ENCODE results near the gene PCDHGB5. TPM values are rescaled to one million over a fixed set of nuclear protein-coding genes. Genes with fewer than 3 reads are reported as not detected.
"Not testable (repeated sequence)": the region's sequence is repeated elsewhere in the genome, so short reads cannot be mapped to it uniquely, and the experiment has no call there.

The PCDHGB5 gene
- total RNA-seq, 1 experiment from 2014 or later = 3.2 TPM

DNA sequence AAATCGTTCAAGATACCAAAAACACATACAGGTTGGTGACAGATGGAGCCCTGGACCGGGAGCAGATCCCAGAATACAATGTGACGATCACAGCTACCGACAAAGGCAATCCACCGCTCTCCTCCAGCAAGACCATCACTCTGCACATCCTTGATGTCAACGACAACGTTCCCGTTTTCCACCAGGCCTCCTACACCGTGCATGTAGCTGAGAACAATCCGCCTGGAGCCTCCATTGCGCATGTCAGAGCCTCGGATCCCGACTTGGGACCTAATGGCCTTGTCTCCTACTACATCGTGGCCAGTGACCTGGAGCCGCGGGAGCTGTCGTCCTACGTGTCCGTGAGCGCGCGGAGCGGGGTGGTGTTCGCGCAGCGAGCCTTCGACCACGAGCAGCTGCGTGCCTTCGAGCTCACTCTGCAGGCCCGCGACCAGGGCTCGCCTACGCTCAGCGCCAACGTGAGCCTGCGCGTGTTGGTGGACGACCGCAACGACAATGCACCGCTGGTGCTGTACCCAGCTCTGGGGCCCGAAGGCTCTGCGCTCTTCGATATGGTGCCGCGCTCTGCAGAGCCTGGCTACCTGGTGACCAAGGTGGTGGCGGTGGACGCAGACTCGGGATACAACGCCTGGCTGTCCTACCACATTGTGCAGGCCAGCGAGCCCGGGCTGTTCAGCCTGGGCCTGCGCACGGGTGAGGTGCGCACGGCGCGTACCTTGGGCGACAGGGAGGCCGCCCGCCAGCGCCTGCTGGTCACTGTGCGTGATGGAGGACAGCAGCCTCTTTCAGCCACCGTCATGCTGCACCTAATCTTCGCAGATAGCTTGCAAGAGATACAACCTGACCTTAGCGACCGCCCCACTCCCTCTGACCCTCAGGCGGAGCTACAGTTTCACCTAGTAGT, 25.9 kb upstream of the PCDHGB5 start:
- no peak overlapping the region for H3K4me3 Mint-ChIP-seq (ENCODE audit: unreplicated experiment)
- H3K36me3 Mint-ChIP-seq (ENCODE audit: insufficient read depth, unreplicated experiment) = no peaks in the 10 kb centered on the region
- POLR2A ChIA-PET = no interaction called here
- H3K27ac Mint-ChIP-seq (ENCODE audit: low read depth, unreplicated experiment) = no peak overlapping the region
- peaks cover 21% of the 10 kb centered on the region for H3K9me3 Mint-ChIP-seq (ENCODE audit: unreplicated experiment)
- BruUV-seq (replicated peaks) = no TSS peak
- no peaks in the 10 kb centered on the region for H3K4me1 Mint-ChIP-seq (ENCODE audit: insufficient read depth, unreplicated experiment)
- CTCF ChIA-PET = interaction anchor here (0.6 to 2.7 kb wide), 6 partner anchors 8 to 192 kb away, joined by 3 to 13 read pairs (median 4); no protein-coding TSS in a partner anchor
- intact Hi-C loops (cut with micrococcal nuclease) = loop anchor here (2.0 kb wide), 1 partner anchor 189 kb away; no protein-coding TSS in a partner anchor
- H3K27me3 Mint-ChIP-seq (ENCODE audit: insufficient read depth, unreplicated experiment) = no peaks in the 10 kb centered on the region
- DNase-seq (ENCODE audit: unreplicated experiment) = no peak
- TF ChIP-seq, protein P1, sequence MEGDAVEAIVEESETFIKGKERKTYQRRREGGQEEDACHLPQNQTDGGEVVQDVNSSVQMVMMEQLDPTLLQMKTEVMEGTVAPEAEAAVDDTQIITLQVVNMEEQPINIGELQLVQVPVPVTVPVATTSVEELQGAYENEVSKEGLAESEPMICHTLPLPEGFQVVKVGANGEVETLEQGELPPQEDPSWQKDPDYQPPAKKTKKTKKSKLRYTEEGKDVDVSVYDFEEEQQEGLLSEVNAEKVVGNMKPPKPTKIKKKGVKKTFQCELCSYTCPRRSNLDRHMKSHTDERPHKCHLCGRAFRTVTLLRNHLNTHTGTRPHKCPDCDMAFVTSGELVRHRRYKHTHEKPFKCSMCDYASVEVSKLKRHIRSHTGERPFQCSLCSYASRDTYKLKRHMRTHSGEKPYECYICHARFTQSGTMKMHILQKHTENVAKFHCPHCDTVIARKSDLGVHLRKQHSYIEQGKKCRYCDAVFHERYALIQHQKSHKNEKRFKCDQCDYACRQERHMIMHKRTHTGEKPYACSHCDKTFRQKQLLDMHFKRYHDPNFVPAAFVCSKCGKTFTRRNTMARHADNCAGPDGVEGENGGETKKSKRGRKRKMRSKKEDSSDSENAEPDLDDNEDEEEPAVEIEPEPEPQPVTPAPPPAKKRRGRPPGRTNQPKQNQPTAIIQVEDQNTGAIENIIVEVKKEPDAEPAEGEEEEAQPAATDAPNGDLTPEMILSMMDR (IDR thresholded peaks at IDR 0.05; ENCODE audit: unreplicated experiment) = no peak

DNA sequence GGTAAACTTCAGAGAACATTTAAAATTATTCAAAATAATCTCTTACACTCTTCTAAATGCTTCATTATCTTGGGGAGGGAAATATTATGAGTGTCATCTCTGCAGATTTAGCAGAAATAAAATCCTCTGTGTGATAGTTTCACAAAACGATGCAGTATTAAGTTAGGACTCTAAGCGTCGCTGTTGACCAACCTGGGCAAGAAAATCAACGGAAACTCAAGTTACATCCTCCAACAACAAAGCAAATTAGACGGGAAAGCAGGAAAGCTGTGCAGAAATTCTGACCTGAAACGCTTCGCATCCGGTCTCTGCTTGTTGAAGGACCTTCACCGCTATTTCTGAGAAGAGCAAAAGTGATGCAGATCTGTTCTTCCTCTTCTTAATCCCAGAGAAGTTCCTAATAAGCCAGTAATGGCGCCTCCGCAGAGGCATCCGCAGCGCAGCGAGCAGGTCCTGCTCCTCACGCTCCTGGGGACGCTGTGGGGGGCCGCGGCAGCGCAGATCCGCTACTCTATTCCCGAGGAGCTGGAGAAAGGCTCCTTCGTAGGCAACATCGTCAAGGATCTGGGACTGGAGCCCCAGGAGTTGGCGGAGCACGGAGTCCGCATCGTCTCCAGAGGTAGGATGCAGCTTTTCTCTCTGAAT, 24.0 kb upstream of the PCDHGB5 start, which contains the start of gene PCDHGA6:
Gene PCDHGA6, plus strand, starts transcription at position 219 of the 645 bp plus-strand sequence. Its CDS starts 193 bp downstream, at position 412.
- POLR2A ChIA-PET = no interaction called here

DNA sequence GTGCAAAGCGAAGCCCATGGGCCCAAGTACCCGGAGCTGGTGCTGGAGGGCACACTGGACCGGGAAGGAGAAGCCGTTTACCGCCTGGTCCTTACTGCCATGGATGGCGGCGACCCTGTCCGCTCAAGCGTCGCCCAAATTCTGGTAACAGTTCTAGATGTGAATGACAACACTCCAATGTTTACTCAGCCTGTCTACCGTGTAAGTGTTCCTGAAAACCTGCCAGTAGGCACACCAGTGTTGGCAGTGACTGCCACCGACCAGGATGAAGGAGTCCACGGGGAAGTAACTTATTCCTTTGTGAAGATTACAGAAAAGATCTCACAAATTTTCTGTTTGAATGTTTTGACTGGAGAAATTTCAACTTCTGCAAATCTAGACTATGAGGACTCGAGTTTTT, 23.1 kb upstream of the PCDHGB5 start:
- Mint-ChIP-seq H3K36me3 (ENCODE audit: insufficient read depth, unreplicated experiment) (no peaks in the 10 kb centered on the region), H3K27ac (ENCODE audit: low read depth, unreplicated experiment) (no peak overlapping the region), H3K4me1 (ENCODE audit: insufficient read depth, unreplicated experiment) (no peaks in the 10 kb centered on the region), H3K9me3 (ENCODE audit: unreplicated experiment) (peaks cover 21% of the 10 kb centered on the region), H3K4me3 (ENCODE audit: unreplicated experiment) (no peak overlapping the region), H3K27me3 (ENCODE audit: insufficient read depth, unreplicated experiment) (no peaks in the 10 kb centered on the region)
- DNase-seq (ENCODE audit: unreplicated experiment) = no peak
- POLR2A ChIA-PET = no interaction called here
- TF ChIP-seq, protein P1 (IDR thresholded peaks at IDR 0.05; ENCODE audit: unreplicated experiment) = no peak
- CTCF ChIA-PET = interaction anchor here (0.8 to 2.0 kb wide), 5 partner anchors 135 to 198 kb away, joined by 3 to 6 read pairs (median 3); no protein-coding TSS in a partner anchor
- intact Hi-C loops (cut with micrococcal nuclease) = no loop called here
- no TSS peak for BruUV-seq (replicated peaks)

More for the DNA sequence above, 24.0 kb upstream of the PCDHGB5 start, which contains the start of gene PCDHGA6:
- no peaks in the 10 kb centered on the region for H3K27me3 Mint-ChIP-seq (ENCODE audit: insufficient read depth, unreplicated experiment)
- DNase-seq (ENCODE audit: unreplicated experiment) = peak; percentile 17
- no peaks in the 10 kb centered on the region for H3K4me1 Mint-ChIP-seq (ENCODE audit: insufficient read depth, unreplicated experiment)
- BruUV-seq (replicated peaks) = no TSS peak
- H3K27ac Mint-ChIP-seq (ENCODE audit: low read depth, unreplicated experiment) = no peak within 1 kb of the TSS
- H3K36me3 Mint-ChIP-seq (ENCODE audit: insufficient read depth, unreplicated experiment) = no peaks in the 10 kb centered on the region
- TF ChIP-seq, protein P1 (IDR thresholded peaks at IDR 0.05; ENCODE audit: unreplicated experiment) = peak; percentile 27
- intact Hi-C loops (cut with micrococcal nuclease) = no loop called here
- peaks cover 21% of the 10 kb centered on the region for H3K9me3 Mint-ChIP-seq (ENCODE audit: unreplicated experiment)
- no peak within 1 kb of the TSS for H3K4me3 Mint-ChIP-seq (ENCODE audit: unreplicated experiment)
- CTCF ChIA-PET = interaction anchor here (0.7 to 2.0 kb wide), 5 partner anchors 151 to 199 kb away, joined by 3 to 6 read pairs (median 4); no protein-coding TSS in a partner anchor

DNA sequence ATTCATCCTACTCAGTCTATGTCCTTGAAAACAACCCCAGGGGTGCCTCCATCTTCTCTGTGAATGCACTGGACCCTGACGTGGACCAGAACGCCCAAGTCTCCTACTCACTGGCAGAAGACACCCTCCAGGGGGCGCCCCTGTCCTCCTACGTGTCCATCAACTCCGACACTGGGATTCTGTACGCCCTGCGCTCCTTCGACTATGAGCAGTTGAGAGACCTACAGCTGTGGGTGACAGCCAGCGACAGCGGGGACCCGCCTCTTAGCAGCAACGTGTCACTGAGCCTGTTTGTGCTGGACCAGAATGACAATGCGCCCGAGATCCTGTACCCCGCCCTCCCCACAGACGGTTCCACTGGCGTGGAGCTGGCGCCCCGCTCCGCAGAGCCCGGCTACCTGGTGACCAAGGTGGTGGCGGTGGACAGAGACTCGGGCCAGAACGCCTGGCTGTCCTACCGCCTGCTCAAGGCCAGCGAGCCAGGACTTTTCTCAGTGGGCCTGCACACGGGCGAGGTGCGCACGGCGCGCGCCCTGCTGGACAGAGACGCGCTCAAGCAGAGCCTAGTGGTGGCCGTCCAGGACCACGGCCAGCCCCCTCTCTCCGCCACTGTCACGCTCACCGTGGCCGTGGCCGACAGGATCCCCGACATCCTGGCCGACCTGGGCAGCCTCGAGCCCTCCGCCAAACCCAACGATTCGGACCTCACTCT, 22.1 kb upstream of the PCDHGB5 start:
- H3K4me3 Mint-ChIP-seq (ENCODE audit: unreplicated experiment); BruUV-seq (replicated peaks); H3K27me3 Mint-ChIP-seq (ENCODE audit: insufficient read depth, unreplicated experiment); POLR2A ChIA-PET; H3K4me1 Mint-ChIP-seq (ENCODE audit: insufficient read depth, unreplicated experiment); intact Hi-C loops (cut with micrococcal nuclease); DNase-seq (ENCODE audit: unreplicated experiment); H3K27ac Mint-ChIP-seq (ENCODE audit: low read depth, unreplicated experiment); H3K36me3 Mint-ChIP-seq (ENCODE audit: insufficient read depth, unreplicated experiment): not testable (repeated sequence)
- CTCF ChIA-PET = interaction anchor here (0.6 to 2.0 kb wide), 4 partner anchors 134 to 192 kb away, joined by 3 to 6 read pairs (median 4); no protein-coding TSS in a partner anchor
- peaks cover 18% of the 10 kb centered on the region for H3K9me3 Mint-ChIP-seq (ENCODE audit: unreplicated experiment)

Data from MCF 10A (cell line).